SK-N-SH (cell line): ENCODE measurements around the gene SNAI3. TPM values are rescaled to one million over a fixed set of nuclear protein-coding genes. Genes with fewer than 3 reads are reported as not detected.
A peak's percentile ranks its signal among the peaks of the same experiment; 100 is the strongest.

ENCODE experiments used
- CTCF ChIA-PET: fragments of 300-600, 350-600 bp; formaldehyde crosslinking; extraction: SDS; loops from one replicate; lab custom pipeline; 2021; lab: Yijun Ruan, JAX
- POLR2A ChIA-PET: fragments of 350-600 bp; sonication (Branson Sonifier 250); formaldehyde crosslinking; extraction: SDS; loops from one replicate; lab custom pipeline; 2020; ENCODE audit warnings: antibody characterized with exemption, inconsistent platforms; lab: Yijun Ruan, JAX
- DNase-seq: peaks from one replicate; pipeline ENCODE4 v3.0.0; 2012
- H2AFZ ChIP-seq: fragments of 200-600 bp; sonication (generic); 2 replicates; pipeline ENCODE4 v1.8.1; 2016; ENCODE audit warnings: antibody characterized with exemption, mild to moderate bottlenecking, low read depth
- H3F3A ChIP-seq: fragments of 200-600 bp; sonication (generic); replicated peaks from 2 replicates; pipeline ENCODE3; 2016; ENCODE audit warnings: antibody characterized with exemption, mild to moderate bottlenecking; ENCODE audit not compliant: insufficient read depth
- H3K27ac ChIP-seq, 2 experiments: fragments of 200-500 bp in 1 of 2; fragments of 200-600 bp in 1 of 2; sonication (Bioruptor generic) in 1 of 2; sonication (generic), shearing (Covaris generic) in 1 of 2; 2 replicates each; pipeline versions ENCODE4 v1.5.1 to v1.6.1; 2014 to 2016; ENCODE audit warnings: low read depth in 2 of 2, inconsistent platforms in 1 of 2, low read length in 1 of 2, mild to moderate bottlenecking in 1 of 2, mixed read lengths in 1 of 2
- H3K27me3 ChIP-seq: fragments of 200-600 bp; sonication (generic), shearing (Covaris generic); 2 replicates; pipeline ENCODE4 v1.6.1; 2016; ENCODE audit warnings: mixed run types; ENCODE audit not compliant: insufficient read depth
- H3K36me3 ChIP-seq, 2 experiments: fragments of 200-500 bp in 1 of 2; fragments of 200-600 bp in 1 of 2; sonication (Bioruptor generic) in 1 of 2; sonication (generic) in 1 of 2; replicated peaks in 1 of 2; 2 replicates each; pipeline versions ENCODE3 to v1.5.1; 2014 to 2016; ENCODE audit warnings: low read length in 1 of 2, mild to moderate bottlenecking in 1 of 2; ENCODE audit not compliant: insufficient read depth in 2 of 2, control insufficient read depth in 1 of 2
- H3K4me1 ChIP-seq, 2 experiments: fragments of 200-500 bp in 1 of 2; fragments of 200-600 bp in 1 of 2; sonication (Bioruptor generic) in 1 of 2; sonication (generic), shearing (Covaris generic) in 1 of 2; 2 replicates each; pipeline versions ENCODE4 v1.5.1 to v1.6.1; 2014 to 2016; ENCODE audit warnings: low read depth in 1 of 2, low read length in 1 of 2, mixed run types in 1 of 2; ENCODE audit not compliant: insufficient read depth in 2 of 2, control insufficient read depth in 1 of 2
- H3K4me2 ChIP-seq: fragments of 200-600 bp; sonication (generic), shearing (Covaris generic); 2 replicates; pipeline ENCODE4 v1.6.1; 2017; ENCODE audit warnings: mixed run types
- H3K4me3 ChIP-seq, 2 experiments: fragments of 200-500 bp in 1 of 2; fragments of 200-600 bp in 1 of 2; sonication (Bioruptor generic) in 1 of 2; sonication (generic), shearing (Covaris generic) in 1 of 2; 2 replicates each; pipeline versions ENCODE4 v1.5.1 to v1.8.1; 2014 to 2016; ENCODE audit warnings: low read depth in 2 of 2, inconsistent platforms in 1 of 2, low read length in 1 of 2, mild to moderate bottlenecking in 1 of 2, mixed read lengths in 1 of 2, moderate library complexity in 1 of 2
- H3K79me2 ChIP-seq: fragments of 200-600 bp; sonication (generic); 2 replicates; pipeline ENCODE4 v1.8.1; 2017; ENCODE audit warnings: mild to moderate bottlenecking; ENCODE audit not compliant: insufficient read depth
- H3K9ac ChIP-seq: fragments of 200-600 bp; sonication (generic); 2 replicates; pipeline ENCODE4 v1.6.1; 2017; ENCODE audit warnings: mixed run types
- H3K9me2 ChIP-seq: fragments of 200-600 bp; sonication (generic); 2 replicates; pipeline ENCODE4 v1.6.1; 2017; ENCODE audit warnings: mixed run types
- H3K9me3 ChIP-seq: fragments of 200-600 bp; sonication (generic); 2 replicates; pipeline ENCODE4 v1.6.1; 2017; ENCODE audit warnings: mixed run types, mild to moderate bottlenecking, moderate library complexity
- H4K20me1 ChIP-seq: fragments of 200-600 bp; sonication (generic); 2 replicates; pipeline ENCODE4 v1.6.1; 2017; ENCODE audit warnings: mild to moderate bottlenecking, mixed run types; ENCODE audit not compliant: insufficient read depth
- CTCF ChIP-seq: fragments of 200-600 bp; sonication (generic); IDR thresholded peaks from 2 replicates; pipeline ENCODE4 v1.6.1; 2017; ENCODE audit warnings: antibody characterized with exemption, mild to moderate bottlenecking, moderate library complexity
- ELF1 ChIP-seq: IDR thresholded peaks from 2 replicates; pipeline ENCODE4 v1.4.0; 2012
- FOXJ3 ChIP-seq: sonication (generic); formaldehyde crosslinking; IDR thresholded peaks from 2 replicates; pipeline ENCODE4 v1.5.1; 2020; ENCODE audit warnings: mild to moderate bottlenecking, missing genetic modification reagents
- FOXM1 ChIP-seq: IDR thresholded peaks from 2 replicates; pipeline ENCODE4 v1.4.0; 2012; ENCODE audit warnings: low read depth, mild to moderate bottlenecking
- MXI1 ChIP-seq: IDR thresholded peaks from 2 replicates; pipeline ENCODE4 v1.6.1; 2012; ENCODE audit warnings: mild to moderate bottlenecking, low read depth, low read length, improper control_type of control experiment
- NFIC ChIP-seq: IDR thresholded peaks from 2 replicates; pipeline ENCODE4 v1.4.0; 2012; ENCODE audit warnings: borderline replicate concordance
- POLR2AphosphoS5 ChIP-seq: IDR thresholded peaks from 2 replicates; pipeline ENCODE4 v1.6.1; 2012; ENCODE audit warnings: low read depth, low read length
- RAD21 ChIP-seq: IDR thresholded peaks from 2 replicates; pipeline ENCODE4 v1.6.1; 2012; ENCODE audit warnings: mild to moderate bottlenecking, low read length
- RCOR1 ChIP-seq: fragments of 150-350 bp; IDR thresholded peaks from 2 replicates; pipeline ENCODE4 v1.6.1; 2017; ENCODE audit warnings: antibody characterized with exemption, low read length
- RFX5 ChIP-seq: IDR thresholded peaks from 2 replicates; pipeline ENCODE4 v1.6.1; 2012; ENCODE audit warnings: mild to moderate bottlenecking, improper control_type of control experiment, low read length
- RXRA ChIP-seq: IDR thresholded peaks from 2 replicates; pipeline ENCODE4 v1.4.0; 2012; ENCODE audit warnings: low read depth, mild to moderate bottlenecking, borderline replicate concordance
- SIN3A ChIP-seq: IDR thresholded peaks from 2 replicates; pipeline ENCODE4 v1.6.1; 2012; ENCODE audit warnings: low read depth, mild to moderate bottlenecking, low read length, moderate library complexity, borderline replicate concordance
- TEAD4 ChIP-seq: IDR thresholded peaks from 2 replicates; pipeline ENCODE4 v1.4.0; 2012; ENCODE audit warnings: mild to moderate bottlenecking, borderline replicate concordance; ENCODE audit not compliant: insufficient read depth
- USF1 ChIP-seq: IDR thresholded peaks from 2 replicates; pipeline ENCODE4 v1.4.0; 2012; ENCODE audit warnings: low read depth, borderline replicate concordance
- USF2 ChIP-seq: fragments of 150-350 bp; IDR thresholded peaks from 2 replicates; pipeline ENCODE4 v1.6.1; 2017; ENCODE audit warnings: antibody characterized with exemption, low read length, low read depth, borderline replicate concordance
- WGBS: methylation state at CpG from one replicate; pipeline ENCODE4 v1.1.6; 2017; ENCODE audit warnings: low lambda C conversion rate; 5-methylcytosine and 5-hydroxymethylcytosine counted together
- polyA plus RNA-seq, 3 experiments: library from polyadenylated mRNA; depleted of rRNA; stranded (reverse); fragments of >200 nt; gene quantifications; 2 replicates each; pipeline ENCODE4 v1.2.3, GENCODE V29; 2012

SNAI3 gene
- polyA plus RNA-seq, 1 of the 3 experiments (the other 2 are of a cell fraction): 0.03 TPM

- Histone ChIP-seq H3K27me3 (no peaks in the 10 kb centered on the region), H3K4me1 (peaks cover 0 to 13% of the 10 kb centered on the region in 2 experiments; a peak in 2 of 4 replicates), H4K20me1 (no peaks in the 10 kb centered on the region), H3K9me2 (no peaks in the 10 kb centered on the region), H3K36me3 (peaks cover 0 to 24% of the 10 kb centered on the region in 2 experiments), H3K79me2 (peaks cover 11% of the 10 kb centered on the region; the same call in 1 of the 2 replicates), H3K9ac (no peak overlapping the region), H3F3A (no peaks in the 10 kb centered on the region), H2AFZ (no peak overlapping the region), H3K9me3 (no peaks in the 10 kb centered on the region), H3K4me3 (no peak overlapping the region), H3K27ac (no peak overlapping the region), H3K4me2 (no peak overlapping the region)
- no peak for DNase-seq
- ChIA-PET POLR2A (no interaction called here), CTCF (interaction anchor here (0.6 to 1.1 kb wide), 4 partner anchors 11 to 868 kb away, joined by 3 to 4 read pairs (median 3); no protein-coding TSS in a partner anchor)
- 92% methylated on average over 27 of the region's 37 CpGs for WGBS
- no peak for TF ChIP-seq FOXJ3
- peak; percentile 44 for TF ChIP-seq CTCF
- TF ChIP-seq RAD21: peak; percentile 22; the same call in 1 of the 2 replicates
These were observed 11.7 kb upstream of the SNAI3 start for GRCh38 chr16:88697831-88698615.

GRCh38 chr16:88697116-88697830 lies 11.0 kb upstream of the SNAI3 start:
- H3K9me3 ChIP-seq: no peaks in the 10 kb centered on the region
- CTCF ChIA-PET: interaction anchor here (0.6 to 1.1 kb wide), 2 partner anchors 25 to 868 kb away, joined by 3 to 4 read pairs; no protein-coding TSS in a partner anchor
- WGBS: 83% methylated on average over 8 of the region's 47 CpGs

GRCh38 chr16:88696441-88696840 lies 10.1 kb upstream of the SNAI3 start:
- no peak overlapping the region for H2AFZ ChIP-seq
- H3K4me2 ChIP-seq: no peak overlapping the region
- H3K79me2 ChIP-seq: 0 out of 2 replicates have a peak, but pooled peaks cover 4% of the 10 kb centered on the region
- WGBS: 96% methylated on average over 10 of the region's 14 CpGs
- H3K4me3 ChIP-seq: no peak overlapping the region
- H3K9me2 ChIP-seq: no peaks in the 10 kb centered on the region
- no peak for DNase-seq
- no peaks in the 10 kb centered on the region for H3F3A ChIP-seq
- no peak overlapping the region for H3K27ac ChIP-seq
- ChIA-PET CTCF (no interaction called here), POLR2A (interaction anchor here (0.6 kb wide), 1 partner anchor 9 kb away, joined by 6 read pairs; no protein-coding TSS in a partner anchor)
- H3K9ac ChIP-seq: no peak overlapping the region
- H3K36me3 ChIP-seq: peaks cover 0 to 24% of the 10 kb centered on the region in 2 experiments
- no peaks in the 10 kb centered on the region for H3K27me3 ChIP-seq
- H3K4me1 ChIP-seq: peaks cover 0 to 11% of the 10 kb centered on the region in 2 experiments; a peak in 2 of 4 replicates
- H4K20me1 ChIP-seq: no peaks in the 10 kb centered on the region
- no peaks in the 10 kb centered on the region for H3K9me3 ChIP-seq
- TF ChIP-seq NFIC: no peak
- TF ChIP-seq TEAD4: no peak
- TF ChIP-seq MXI1: no peak
- TF ChIP-seq ELF1: no peak
- no peak for TF ChIP-seq RCOR1
- TF ChIP-seq USF1: no peak
- no peak for TF ChIP-seq FOXM1
- TF ChIP-seq RFX5: no peak
- TF ChIP-seq USF2: no peak
- no peak for TF ChIP-seq POLR2AphosphoS5
- TF ChIP-seq RXRA: no peak

More at GRCh38 chr16:88697116-88697830, 11.0 kb upstream of the SNAI3 start:
- TF ChIP-seq SIN3A (no peak), RXRA (no peak)
- TF ChIP-seq, all 33 proteins: peak for 0
- Histone ChIP-seq H3F3A (no peaks in the 10 kb centered on the region), H3K4me1 (peaks cover 0 to 13% of the 10 kb centered on the region in 2 experiments; a peak in 2 of 4 replicates), H3K4me2 (no peak overlapping the region), H3K9me2 (no peaks in the 10 kb centered on the region), H3K79me2 (0 out of 2 replicates have a peak, but pooled peaks cover 9% of the 10 kb centered on the region), H3K27me3 (no peaks in the 10 kb centered on the region), H3K4me3 (no peak overlapping the region), H3K9ac (no peak overlapping the region), H3K27ac (no peak overlapping the region), H3K36me3 (peaks cover 0 to 24% of the 10 kb centered on the region in 2 experiments), H4K20me1 (no peaks in the 10 kb centered on the region), H2AFZ (no peak overlapping the region)
- POLR2A ChIA-PET: no interaction called here
- no peak for DNase-seq
